GM18526 (cell line): ENCODE results near the gene THAP11.

Experiments used
- POLR2A ChIP-seq: IDR thresholded peaks from 3 replicates; pipeline ENCODE4 v1.6.1; 2011; ENCODE audit not compliant: insufficient read length; ENCODE audit errors: extremely low read depth

Gene THAP11

GRCh38 chr16:67848118-67848517 lies 6.0 kb downstream of the THAP11 start:
- no peak for TF ChIP-seq POLR2A

GRCh38 chr16:67853670-67854069 lies 11.6 kb downstream of the THAP11 start:
- no peak for TF ChIP-seq POLR2A

DNA sequence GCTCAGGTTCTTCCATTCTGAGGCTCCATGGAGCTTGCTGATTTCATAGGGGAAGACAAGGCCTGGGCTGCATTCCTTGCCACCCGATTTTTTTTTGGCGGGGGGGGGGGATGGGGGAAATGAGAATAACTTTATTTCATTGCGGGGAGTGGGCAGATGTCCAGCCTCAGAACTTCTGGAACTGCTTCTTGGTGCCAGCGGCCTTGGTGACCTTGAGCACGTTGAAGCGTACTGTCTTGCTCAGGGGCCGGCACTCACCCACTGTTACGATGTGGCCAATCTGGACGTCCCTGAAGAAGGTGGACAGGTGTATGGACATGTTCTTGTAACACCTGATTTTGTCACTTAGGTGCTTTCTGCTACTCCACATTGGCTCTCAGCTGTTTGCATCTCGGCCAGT lies 13.7 kb downstream of the THAP11 start:
- no peak for TF ChIP-seq POLR2A

DNA sequence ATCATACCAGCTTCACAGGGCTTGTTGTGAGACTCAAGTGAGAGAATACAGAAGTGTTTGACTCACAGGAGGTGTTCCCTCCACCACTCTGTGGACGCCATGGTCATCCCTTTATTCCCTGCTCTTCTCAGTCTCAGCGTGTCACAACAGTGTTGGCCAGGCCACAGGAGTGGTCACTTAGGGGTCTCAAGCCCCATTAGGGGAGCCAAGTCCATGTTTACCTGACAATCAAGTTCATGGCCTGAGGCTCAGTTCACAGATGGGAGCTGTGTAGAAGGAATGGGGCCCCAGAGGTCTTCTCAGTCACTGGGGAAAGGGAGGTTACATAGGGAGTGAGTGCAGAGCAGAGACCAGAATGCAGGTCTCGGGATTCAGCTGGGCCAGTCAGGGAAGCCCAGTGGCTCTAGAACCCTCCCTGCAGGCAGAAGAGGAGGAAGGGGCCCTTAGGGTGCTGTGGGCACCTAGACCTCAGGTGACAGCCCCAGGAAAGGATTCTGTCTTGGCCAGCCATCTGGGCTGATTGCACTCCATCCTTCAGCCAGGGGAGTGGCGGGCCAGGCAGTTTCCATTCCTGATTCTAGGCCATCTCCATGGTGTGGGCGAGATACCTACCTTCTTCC lies 14.9 kb downstream of the THAP11 start:
- no peak for TF ChIP-seq POLR2A

GRCh38 chr16:67857547-67858233 lies 15.6 kb downstream of the THAP11 start:
- TF ChIP-seq POLR2A = no peak

DNA sequence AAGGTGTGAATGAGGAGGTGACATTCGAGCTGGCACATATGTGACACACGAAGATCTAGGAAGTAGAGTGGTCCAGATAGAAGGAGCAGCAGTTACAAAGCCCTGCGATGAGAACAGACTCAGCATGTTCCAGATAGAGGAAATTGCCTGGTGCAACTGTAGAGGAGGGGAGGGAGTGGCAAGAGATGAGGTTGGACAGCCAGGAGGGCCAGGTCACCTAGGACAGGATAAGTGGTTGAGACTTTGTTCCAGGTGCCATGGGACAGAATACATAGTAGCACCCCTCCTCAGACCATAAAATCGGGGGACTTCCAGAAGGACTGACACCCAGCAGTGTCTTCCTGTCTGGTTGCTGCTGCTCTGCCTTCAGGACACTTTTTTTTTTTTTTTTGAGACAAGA lies 16.4 kb downstream of the THAP11 start:
- TF ChIP-seq POLR2A = no peak

GRCh38 chr16:67860589-67861398 lies 18.7 kb downstream of the THAP11 start:
- no peak for TF ChIP-seq POLR2A

DNA sequence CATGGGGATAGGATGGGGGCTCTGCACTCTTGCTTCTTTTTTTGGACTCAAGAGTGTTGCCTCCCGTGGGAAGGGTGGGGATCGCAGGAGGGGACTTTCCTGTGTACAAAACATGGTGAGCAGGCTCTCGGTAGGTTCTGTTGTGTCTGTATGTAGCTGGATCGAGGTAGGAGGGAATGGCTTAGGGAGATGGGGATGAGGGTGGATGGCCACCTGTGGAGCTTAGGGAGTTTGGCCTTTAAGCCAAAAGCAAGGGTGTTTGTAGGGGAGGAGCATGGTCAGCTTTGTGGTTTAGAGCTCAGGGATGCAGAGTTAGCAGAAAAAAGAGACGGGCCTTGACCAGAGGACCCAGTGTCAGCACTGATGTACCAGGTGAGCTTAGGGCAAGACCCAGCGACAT lies 19.8 kb downstream of the THAP11 start:
- no peak for TF ChIP-seq POLR2A

DNA sequence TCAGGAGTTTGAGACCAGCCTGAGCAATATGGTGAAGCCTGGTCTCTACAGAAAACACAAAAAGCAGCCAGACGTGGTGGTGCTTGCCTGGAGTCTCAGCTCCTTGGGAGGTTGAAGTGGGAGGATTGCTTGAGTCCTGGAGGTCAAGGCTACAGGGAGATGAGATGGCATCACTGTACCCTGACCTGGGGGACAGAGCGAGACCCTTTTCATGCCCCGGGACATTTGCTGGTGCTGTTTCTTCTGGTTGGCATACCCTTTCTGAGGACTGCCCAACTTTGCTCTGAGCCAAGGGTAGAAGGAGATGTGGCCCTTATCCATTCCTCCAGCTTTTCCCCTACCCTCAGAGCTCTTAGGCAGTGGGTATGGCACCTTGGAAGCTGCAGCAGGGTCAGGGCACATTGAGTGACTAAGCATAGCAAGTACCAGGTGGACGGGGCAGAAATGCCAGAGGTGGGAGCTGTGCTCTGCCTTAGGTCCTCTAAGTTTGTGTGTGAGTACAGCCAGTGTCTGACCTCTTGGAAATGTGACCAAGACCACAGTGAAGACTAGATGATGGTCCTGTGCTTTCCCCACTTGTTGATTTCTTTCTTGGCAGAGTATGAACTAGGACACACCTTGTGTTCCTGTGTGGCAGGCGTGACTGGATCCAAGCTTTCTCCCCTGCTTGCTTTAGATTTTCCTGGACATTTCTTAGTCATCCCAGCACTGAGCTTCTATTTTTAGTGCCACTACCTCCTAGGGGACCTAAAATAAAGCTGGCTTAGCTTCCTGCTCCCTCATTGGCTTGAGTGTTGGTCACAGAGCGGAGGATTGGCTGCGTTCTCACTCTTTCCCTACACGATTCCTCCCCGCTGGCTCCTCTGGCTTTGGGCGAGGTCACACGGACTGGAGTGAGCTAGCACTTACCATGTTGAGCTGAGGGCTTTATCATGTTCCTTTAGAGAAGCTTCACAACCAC lies 20.8 kb downstream of the THAP11 start:
- no peak for TF ChIP-seq POLR2A

GRCh38 chr16:67864594-67864993 lies 22.5 kb downstream of the THAP11 start:
- TF ChIP-seq POLR2A = no peak

GRCh38 chr16:67865318-67865717 lies 23.2 kb downstream of the THAP11 start:
- no peak for TF ChIP-seq POLR2A

- TF ChIP-seq POLR2A = no peak
Measured at GRCh38 chr16:67868290-67868689, 26.2 kb downstream of the THAP11 start.

- no peak for TF ChIP-seq POLR2A
Measured at GRCh38 chr16:67869653-67870052, 27.5 kb downstream of the THAP11 start.

- no peak for TF ChIP-seq POLR2A
Measured at GRCh38 chr16:67871256-67871655, 29.1 kb downstream of the THAP11 start.

GRCh38 chr16:67872131-67872630 lies 30.1 kb downstream of the THAP11 start:
- TF ChIP-seq POLR2A = no peak
